ENCODE results near the gene PEAK1. TPM values are rescaled to one million over a fixed set of nuclear protein-coding genes. Genes with fewer than 3 reads are reported as not detected.

PEAK1 gene
- polyA plus RNA-seq, 2 of the 4 experiments (the other 2 are of a cell fraction) = 7.5 to 13.7 TPM

DNA sequence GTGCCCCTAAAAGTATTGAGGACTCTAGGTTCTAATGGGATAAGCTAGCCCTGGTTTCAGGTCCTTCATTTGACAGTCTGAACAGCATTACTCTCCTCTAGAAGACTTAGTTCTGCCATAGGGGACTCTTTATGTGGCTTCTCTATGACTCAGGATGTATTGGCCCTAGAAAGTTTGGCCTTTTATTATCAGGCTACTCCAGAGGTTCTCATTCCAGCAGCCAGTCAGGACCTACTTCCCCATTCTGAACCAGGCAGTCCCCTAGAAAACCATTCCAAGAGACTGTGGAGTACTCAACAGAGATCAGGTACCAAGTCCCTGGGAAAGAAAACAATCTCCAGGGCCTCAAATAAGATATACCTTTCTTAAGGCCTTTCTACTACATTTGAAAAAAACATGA lies 191.1 kb downstream of the PEAK1 start:
- Histone ChIP-seq H3K4me2 (no peak overlapping the region), H3K27ac (no peak overlapping the region), H3K4me3 (no peak overlapping the region), H3K4me1 (no peaks in the 10 kb centered on the region), H3K9me3 (no peaks in the 10 kb centered on the region)
- ATAC-seq (no peak), DNase-seq (ENCODE audit: low read depth in 1 of 2, low spot score in 1 of 2) (no peak), FAIRE-seq (no peak)
- ChIA-PET POLR2A (no interaction called here), CTCF (interaction anchor here (1.4 kb wide), 1 partner anchor 16 kb away, joined by 3 read pairs; no protein-coding TSS in a partner anchor)
- TF ChIP-seq MYC (IDR thresholded peaks at IDR 0.05; ENCODE audit: borderline replicate concordance, low read length) (no peak), CEBPB (IDR thresholded peaks at IDR 0.05) (no peak), CBX8 (IDR thresholded peaks at IDR 0.05) (no peak), CHD4 (IDR thresholded peaks at IDR 0.05; ENCODE audit: borderline replicate concordance) (no peak), KDM1A (IDR thresholded peaks at IDR 0.05; ENCODE audit: low read depth) (no peak), HDAC2 (IDR thresholded peaks at IDR 0.05) (no peak), EP300 (IDR thresholded peaks at IDR 0.05) (no peak), CHD2 (IDR thresholded peaks at IDR 0.05; ENCODE audit: low read length, partially characterized antibody) (no peak), HEYL (CRISPR knock-in tag; IDR thresholded peaks at IDR 0.05) (no peak), EHMT2 (IDR thresholded peaks at IDR 0.05; ENCODE audit: low read depth) (no peak), ESRRA (IDR thresholded peaks at IDR 0.05; ENCODE audit: borderline replicate concordance, low read length) (no peak), TP53 (CRISPR knock-in tag; IDR thresholded peaks at IDR 0.05) (no peak), NFE2L2 (conservative IDR thresholded peaks at IDR 0.05; ENCODE audit: low read length) (no peak)
- TF ChIP-seq, protein P1, sequence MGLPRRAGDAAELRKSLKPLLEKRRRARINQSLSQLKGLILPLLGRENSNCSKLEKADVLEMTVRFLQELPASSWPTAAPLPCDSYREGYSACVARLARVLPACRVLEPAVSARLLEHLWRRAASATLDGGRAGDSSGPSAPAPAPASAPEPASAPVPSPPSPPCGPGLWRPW (IDR thresholded peaks at IDR 0.05) = no peak
- TF ChIP-seq, protein P2, sequence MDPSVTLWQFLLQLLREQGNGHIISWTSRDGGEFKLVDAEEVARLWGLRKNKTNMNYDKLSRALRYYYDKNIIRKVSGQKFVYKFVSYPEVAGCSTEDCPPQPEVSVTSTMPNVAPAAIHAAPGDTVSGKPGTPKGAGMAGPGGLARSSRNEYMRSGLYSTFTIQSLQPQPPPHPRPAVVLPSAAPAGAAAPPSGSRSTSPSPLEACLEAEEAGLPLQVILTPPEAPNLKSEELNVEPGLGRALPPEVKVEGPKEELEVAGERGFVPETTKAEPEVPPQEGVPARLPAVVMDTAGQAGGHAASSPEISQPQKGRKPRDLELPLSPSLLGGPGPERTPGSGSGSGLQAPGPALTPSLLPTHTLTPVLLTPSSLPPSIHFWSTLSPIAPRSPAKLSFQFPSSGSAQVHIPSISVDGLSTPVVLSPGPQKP (IDR thresholded peaks at IDR 0.05; ENCODE audit: low read depth, low read length) = no peak

DNA sequence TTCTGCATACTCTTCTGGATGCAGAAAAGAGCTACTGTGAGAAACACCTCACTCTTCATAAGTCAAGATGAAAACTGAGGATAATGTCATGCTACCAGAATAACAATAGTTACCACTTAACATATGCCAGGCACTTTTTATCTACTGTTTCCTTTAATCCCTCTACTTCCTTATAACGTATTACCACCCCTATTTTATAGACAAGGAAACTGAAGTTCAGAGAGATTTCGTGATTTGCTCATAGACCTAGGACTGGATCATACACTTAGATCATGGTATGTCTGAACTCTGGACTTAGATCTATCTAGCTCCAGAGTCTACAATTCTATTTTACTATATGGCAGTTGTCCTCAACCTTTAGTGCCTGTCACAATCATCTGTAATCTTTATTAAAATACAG lies 193.3 kb downstream of the PEAK1 start:
- Histone ChIP-seq H3K27ac (no peak overlapping the region), H3K4me1 (no peaks in the 10 kb centered on the region), H3K4me2 (no peak overlapping the region), H3K4me3 (no peak overlapping the region), H3K9me3 (no peaks in the 10 kb centered on the region)
- FAIRE-seq = peak; percentile 78
- no peak for ATAC-seq
- 60% methylated on average over 2 of the region's 2 CpGs for WGBS (ENCODE audit: missing lambda C conversion rate)
- ChIA-PET POLR2A (no interaction called here), CTCF (interaction anchor here (0.8 kb wide), 1 partner anchor 13 kb away, joined by 3 read pairs; no protein-coding TSS in a partner anchor)
- no peak for DNase-seq (ENCODE audit: low read depth in 1 of 2, low spot score in 1 of 2)
- TF ChIP-seq, protein P3, sequence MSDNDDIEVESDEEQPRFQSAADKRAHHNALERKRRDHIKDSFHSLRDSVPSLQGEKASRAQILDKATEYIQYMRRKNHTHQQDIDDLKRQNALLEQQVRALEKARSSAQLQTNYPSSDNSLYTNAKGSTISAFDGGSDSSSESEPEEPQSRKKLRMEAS (IDR thresholded peaks at IDR 0.05) = no peak
- TF ChIP-seq MAZ (IDR thresholded peaks at IDR 0.05; ENCODE audit: borderline replicate concordance, low read depth, low read length) (no peak), POLR2AphosphoS2 (conservative IDR thresholded peaks at IDR 0.05; ENCODE audit: low read length) (no peak), ZNF302 (CRISPR knock-in tag; IDR thresholded peaks at IDR 0.05) (no peak)

DNA sequence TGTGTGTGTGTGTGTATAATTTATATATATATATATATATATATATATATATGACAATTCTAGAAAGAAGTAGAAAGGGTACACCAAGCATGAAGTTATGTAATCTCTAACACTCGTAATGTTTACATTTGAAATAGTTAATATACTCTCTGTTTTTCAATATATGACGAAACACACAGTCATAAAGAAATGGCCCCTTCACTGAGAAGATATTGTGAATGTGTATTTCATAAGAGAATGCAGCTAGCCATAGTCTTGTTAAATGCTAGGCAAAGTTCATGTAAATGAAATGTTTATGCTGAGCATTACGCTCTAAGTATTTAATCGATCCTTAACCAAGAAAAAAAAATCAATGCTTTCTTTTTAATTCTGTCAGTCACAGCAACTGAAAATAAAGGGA lies 194.3 kb downstream of the PEAK1 start:
- FAIRE-seq = no peak
- Histone ChIP-seq H3K27ac (no peak overlapping the region), H3K4me3 (no peak overlapping the region), H3K9me3 (no peaks in the 10 kb centered on the region), H3K4me1 (no peaks in the 10 kb centered on the region), H3K4me2 (no peak overlapping the region)
- CTCF ChIA-PET = no interaction called here
- ATAC-seq = no peak
- no peak for TF ChIP-seq EHF (CRISPR knock-in tag; IDR thresholded peaks at IDR 0.05)
- no peak for TF ChIP-seq EP300 (IDR thresholded peaks at IDR 0.05)
- TF ChIP-seq, protein P3 (IDR thresholded peaks at IDR 0.05) = no peak
- no peak for TF ChIP-seq BHLHE40 (IDR thresholded peaks at IDR 0.05; ENCODE audit: low read depth, low read length)
- TF ChIP-seq NPAS2 (CRISPR knock-in tag; IDR thresholded peaks at IDR 0.05; ENCODE audit: borderline replicate concordance) = no peak
- no peak for TF ChIP-seq RARB (CRISPR knock-in tag; IDR thresholded peaks at IDR 0.05)
- TF ChIP-seq, protein P4, sequence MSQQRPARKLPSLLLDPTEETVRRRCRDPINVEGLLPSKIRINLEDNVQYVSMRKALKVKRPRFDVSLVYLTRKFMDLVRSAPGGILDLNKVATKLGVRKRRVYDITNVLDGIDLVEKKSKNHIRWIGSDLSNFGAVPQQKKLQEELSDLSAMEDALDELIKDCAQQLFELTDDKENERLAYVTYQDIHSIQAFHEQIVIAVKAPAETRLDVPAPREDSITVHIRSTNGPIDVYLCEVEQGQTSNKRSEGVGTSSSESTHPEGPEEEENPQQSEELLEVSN (IDR thresholded peaks at IDR 0.05; ENCODE audit: borderline replicate concordance, low read depth) = no peak
- TF ChIP-seq, protein P5, sequence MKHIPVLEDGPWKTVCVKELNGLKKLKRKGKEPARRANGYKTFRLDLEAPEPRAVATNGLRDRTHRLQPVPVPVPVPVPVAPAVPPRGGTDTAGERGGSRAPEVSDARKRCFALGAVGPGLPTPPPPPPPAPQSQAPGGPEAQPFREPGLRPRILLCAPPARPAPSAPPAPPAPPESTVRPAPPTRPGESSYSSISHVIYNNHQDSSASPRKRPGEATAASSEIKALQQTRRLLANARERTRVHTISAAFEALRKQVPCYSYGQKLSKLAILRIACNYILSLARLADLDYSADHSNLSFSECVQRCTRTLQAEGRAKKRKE (CRISPR knock-in tag; IDR thresholded peaks at IDR 0.05; ENCODE audit: low read depth) = no peak
- WGBS (ENCODE audit: missing lambda C conversion rate) = 81% methylated on average over 4 of the region's 4 CpGs
- POLR2A ChIA-PET = no interaction called here
- no peak for DNase-seq (ENCODE audit: low read depth in 1 of 2, low spot score in 1 of 2)

Measured in A549 (cell line).